Epithelial cell of proximal tubule (primary cell): ENCODE data around the gene TFEB. TPM values are rescaled to one million over a fixed set of nuclear protein-coding genes. Genes with fewer than 3 reads are reported as not detected.

Experiments used
- DNase-seq: peaks from one replicate; pipeline ENCODE4 v3.0.0-alpha.2; 2011; ENCODE audit warnings: low read depth
- H3K4me3 ChIP-seq: 2 replicates; pipeline ENCODE4 v1.5.1; 2011; ENCODE audit warnings: low read depth, mild to moderate bottlenecking, low read length
- CTCF ChIP-seq: conservative IDR thresholded peaks from 2 replicates; pipeline ENCODE4 v1.5.1; 2012; ENCODE audit warnings: low read depth, mild to moderate bottlenecking, low read length
- total RNA-seq: library from RNA; depleted of rRNA; stranded (reverse); fragments of >200 nt; gene quantifications from 2 replicates; pipeline ENCODE4 v1.2.3, GENCODE V29; 2015

Gene TFEB
- total RNA-seq, 1 donor from 2014 or later = 3.3 TPM

DNA sequence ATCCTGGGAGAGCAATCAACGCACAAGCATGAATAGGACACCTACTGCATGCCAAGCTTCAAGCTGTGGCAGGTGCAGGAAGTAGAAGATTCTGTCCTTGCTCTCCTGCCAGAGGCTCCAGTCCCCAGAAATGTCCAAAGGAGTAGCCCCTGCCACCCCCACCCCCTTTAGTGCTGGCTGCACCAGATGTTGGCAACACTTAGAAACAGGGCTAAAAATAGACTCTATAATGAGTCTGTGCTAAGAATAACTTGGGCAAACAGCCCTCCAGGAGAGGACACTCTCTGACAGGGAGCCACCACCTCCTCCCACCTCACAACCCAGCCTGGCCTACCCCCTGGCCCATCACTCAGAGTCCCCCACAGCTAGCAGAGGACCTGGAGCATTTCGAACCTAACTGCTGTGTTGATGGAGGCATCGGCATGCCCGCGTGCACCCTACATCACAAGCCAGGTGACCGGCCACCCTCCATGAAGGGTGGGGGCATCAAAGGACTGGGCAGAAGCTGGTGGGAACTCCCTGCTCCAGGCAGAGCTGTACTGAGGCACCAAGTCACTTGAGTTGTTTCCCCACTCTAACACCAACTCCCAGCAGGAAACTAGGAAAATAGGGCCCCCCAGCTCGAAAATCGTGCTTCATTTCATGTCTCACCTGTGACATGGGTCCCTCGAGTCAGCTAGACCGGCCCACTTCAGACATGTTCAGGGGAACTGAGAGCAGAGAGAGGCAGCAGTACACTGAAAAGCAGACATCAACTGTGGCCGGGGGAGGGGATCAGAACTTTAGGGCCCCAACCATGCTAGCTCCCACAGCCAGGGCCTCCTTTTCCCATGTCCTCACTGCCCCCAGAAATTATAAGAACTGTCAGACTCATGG lies 18.7 kb downstream of the TFEB start:
- no peak for TF ChIP-seq CTCF
- DNase-seq = no peak
- no peak overlapping the region for H3K4me3 ChIP-seq

- H3K4me3 ChIP-seq = no peak overlapping the region
- no peak for DNase-seq
- no peak for TF ChIP-seq CTCF
These were observed 19.5 kb downstream of the TFEB start for GRCh38 chr6:41715795-41716515.

GRCh38 chr6:41714556-41715273 lies 20.7 kb downstream of the TFEB start:
- no peak overlapping the region for H3K4me3 ChIP-seq
- TF ChIP-seq CTCF = no peak

DNA sequence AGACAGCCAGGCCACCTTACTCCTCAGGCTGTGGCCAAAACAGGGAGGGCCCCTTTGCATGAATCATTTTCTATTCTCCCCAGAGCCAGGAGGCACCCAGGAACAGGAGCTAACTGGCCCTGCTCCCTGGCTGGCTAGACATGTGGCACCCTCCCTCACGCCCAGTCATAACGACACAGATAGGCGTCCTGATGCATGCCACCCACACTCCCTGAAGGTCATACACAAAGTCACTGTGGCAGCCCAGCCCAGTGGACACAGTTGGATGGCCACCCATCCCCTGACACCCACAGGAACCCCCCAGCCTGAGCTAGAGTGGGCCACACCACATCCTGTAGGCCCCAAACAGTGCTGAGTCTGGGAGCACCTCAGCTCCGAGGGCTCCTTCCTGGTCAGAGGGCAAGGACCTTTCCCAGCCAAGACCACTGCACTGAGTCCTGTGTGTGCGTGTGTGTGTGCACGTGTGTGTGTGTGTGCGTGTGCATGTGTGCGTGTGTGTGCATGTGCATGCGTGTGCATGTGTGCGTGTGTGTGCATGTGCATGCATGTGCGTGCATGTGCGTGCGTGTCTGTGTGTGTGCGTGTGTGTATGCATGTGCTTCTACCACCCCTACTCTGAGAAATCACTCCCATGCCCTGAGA lies 21.6 kb downstream of the TFEB start:
- no peak for TF ChIP-seq CTCF
- H3K4me3 ChIP-seq = no peak overlapping the region
- DNase-seq = no peak

More at GRCh38 chr6:41714556-41715273, 20.7 kb downstream of the TFEB start:
- no peak for DNase-seq

DNA sequence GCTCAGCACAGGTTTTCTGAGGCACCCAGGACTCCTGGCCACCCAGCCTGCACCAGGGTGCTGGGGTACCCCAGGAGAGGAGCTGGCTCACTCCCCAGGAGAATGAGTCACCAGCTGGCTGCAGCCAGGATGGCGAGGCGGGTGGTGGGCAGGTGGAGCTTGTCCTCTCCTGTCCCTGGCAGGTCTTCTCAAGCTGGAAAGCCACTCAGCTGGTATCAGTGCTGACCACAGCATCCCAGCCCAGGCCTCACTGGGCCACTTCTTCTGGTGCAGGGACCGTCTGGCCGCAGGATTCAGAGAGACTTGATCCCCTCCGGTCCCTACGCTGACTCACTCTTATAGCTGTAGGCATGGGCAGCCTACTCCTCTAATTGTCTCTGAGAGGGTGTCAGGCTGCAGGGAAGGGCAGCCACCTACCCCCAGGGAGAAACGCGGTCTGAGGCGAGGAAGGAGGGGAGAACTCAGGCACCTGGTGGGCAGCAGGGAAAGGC lies 22.2 kb downstream of the TFEB start:
- TF ChIP-seq CTCF = no peak
- DNase-seq = no peak
- no peak overlapping the region for H3K4me3 ChIP-seq

DNA sequence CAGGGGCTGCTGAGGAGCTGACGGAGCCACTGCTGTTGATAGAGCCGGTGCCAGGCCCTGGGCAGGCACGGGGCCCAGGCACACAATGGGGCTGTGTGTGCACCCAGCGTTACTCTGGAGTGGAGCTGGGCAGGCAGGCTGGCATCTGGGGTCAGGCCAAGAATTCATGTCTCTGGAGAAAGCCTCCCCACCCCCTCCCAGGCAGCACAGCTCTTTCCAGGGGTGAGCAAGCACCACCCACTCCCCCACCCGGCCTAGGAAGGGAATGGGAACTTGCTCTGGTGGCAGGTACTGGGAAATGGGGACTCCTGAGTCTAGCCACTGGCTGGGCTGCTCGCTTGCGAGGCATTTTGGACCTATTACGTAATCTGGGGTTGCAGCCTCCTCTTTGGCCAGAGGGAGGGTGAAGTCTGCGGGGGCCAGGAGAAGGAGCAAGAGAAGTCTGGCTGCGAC lies 22.7 kb downstream of the TFEB start:
- H3K4me3 ChIP-seq = no peak overlapping the region
- no peak for DNase-seq
- no peak for TF ChIP-seq CTCF
